GM18873 (cell line): ENCODE measurements around the gene KRT85.

ENCODE experiments used
- ATAC-seq: cut with Tn5 transposase; IDR thresholded peaks from one replicate; pipeline ENCODE4 v1.9.1; 2021; ENCODE audit warnings: mild to moderate bottlenecking, moderate library complexity, moderate number of reproducible peaks; ENCODE audit not compliant: unreplicated experiment, low FRiP score

The KRT85 gene

DNA sequence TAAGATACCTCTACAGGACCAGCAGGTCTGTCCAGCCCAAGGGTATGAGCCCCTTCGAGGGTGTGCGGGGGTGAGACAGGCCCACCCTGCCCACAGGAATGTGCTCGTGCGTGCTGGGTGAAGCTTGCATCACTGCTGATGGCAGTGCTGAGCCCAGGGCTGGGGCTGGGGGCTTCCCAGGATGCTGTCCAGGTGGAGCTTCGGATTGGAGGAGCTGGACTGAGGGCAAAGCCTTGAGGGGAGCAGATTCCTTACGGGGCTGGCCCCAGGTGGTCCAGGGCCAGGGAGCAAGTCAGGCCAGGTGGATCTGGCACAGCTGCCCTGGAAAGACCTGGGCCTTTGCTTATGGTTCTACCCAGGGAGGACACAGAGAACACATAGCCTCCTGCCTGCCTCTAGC lies 2.5 kb upstream of the KRT85 start:
- no peak for ATAC-seq

DNA sequence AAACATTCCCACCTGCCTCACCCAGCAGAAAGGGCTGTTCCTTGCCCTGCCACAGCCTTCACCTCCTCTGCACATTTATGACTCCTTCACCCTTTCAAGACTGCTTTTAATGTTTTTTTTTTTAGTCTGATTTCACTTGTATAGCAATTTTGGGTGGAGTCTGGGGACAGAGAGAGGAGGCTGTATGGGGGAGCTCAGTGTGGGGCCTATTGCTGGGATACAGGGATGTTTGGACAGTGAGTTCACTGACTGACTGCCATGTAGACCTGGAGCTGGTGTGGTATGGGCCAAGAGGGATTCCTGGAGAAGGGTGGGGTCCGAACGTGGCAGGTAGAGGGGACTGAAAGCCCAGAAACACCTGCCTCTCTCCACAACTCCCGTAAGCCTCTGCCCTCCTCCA lies 1.9 kb upstream of the KRT85 start:
- no peak for ATAC-seq

DNA sequence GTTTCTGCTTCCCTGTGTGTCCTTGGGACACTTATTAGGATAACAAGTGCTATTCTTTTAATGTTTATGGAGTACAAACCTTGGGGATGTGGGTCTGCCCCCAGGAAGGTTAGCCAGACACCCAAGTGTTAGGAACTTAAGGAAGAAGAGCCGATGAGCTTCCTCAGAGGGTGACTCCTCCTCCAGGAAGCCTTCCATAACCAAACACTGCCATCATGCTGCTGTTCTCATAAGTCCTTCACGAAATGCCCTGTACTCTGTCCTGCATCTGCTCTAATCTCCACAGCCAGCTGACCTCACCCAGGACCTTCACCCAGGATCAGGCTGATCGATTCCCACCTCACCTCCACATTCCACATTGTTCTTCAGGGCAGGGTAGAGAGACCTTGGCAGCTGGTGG lies 1.2 kb upstream of the KRT85 start:
- no peak for ATAC-seq

DNA sequence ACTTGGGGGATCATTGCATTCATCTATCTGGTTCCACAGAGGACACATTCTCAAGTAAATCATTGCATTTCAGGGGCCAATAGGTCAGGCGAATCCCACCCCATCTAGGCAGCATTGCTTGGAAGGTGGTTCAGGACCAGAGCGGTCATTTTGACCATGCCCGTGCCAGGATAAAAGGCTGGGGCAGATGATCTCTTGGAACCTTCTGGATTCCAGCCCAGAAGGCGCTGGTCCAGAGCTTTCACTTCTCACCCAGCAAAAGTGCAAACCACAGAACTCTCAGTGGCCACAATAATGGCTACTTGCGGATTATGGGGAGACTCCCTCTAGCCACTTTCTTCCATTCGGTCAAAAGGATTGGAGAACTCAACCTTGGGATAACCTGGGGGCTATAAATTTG lies 595 bp upstream of the KRT85 start:
- ATAC-seq = no peak

DNA sequence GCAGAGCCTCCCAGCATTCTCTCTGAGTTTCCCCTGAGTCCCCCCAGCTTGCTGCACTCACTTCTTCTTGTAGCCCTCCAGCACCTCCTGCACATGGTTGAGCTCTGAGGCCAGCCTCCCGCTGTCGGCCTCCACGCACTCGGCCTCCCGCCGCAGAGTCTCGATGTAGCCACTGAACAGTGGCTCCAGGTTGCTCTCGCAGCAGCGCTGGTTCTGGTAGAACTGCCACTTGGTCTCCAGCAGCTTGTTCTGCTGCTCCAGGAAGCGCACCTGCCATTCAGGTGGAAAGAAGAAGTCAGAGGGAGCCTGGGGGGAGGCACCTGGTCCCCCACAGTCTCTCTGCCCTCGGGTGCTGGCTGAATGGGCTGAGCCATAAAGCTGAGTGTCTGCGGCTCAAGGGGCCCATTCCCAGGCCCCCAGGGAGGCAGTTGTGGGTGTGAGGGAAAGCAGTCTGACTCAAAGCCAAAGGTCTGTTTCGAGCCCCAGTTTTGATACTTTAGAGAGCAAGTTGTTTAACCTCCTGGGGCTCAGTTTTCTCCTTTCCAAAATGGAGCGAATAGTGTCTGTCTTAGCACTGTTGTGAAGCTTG lies 2.3 kb downstream of the KRT85 start:
- no peak for ATAC-seq

DNA sequence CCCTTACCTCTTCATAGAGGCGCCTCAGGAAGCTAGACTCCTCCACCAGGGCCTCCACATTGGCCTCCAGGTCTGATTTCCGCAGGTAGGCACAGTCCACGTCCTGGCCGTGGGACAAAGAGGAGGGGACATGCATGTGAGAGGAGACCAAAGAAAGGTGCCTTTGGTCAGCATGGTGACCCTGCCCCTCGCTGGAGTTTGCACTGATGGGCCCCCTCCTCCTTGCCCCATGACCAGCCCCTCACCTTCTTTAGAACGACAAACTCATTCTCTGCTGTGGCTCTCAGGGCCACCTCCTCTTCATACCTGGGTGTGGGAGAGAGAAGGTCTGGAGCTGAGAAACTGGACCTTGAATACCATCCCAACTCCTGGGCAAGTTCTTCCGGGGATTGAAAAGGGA lies 3.2 kb downstream of the KRT85 start:
- ATAC-seq = no peak

DNA sequence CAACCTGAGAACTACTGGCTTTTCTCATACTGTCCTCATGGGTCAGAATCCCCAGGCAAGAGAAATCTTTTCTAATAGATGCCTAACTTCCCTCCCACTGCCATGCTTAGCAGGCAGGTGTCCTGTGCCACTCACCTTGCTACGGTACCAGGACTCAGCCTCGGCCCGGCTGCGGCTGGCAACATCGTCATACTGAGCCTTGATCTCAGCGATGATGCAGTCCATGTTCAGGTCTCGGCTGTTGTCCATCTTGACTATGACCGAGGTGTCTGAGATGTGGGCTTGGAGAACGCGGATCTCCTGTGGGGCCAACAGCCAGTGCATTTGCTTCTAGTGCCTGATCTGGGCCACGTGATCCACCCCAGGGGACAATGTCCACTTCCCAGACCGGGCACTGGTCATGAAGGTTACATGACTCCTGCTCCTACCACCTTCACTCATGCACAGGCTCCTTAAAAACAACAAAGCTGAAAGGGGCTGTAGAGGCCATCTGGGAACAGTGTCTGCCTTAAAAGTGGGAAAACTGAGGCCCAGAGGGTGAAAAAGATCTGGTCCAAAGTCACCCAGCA lies 4.1 kb downstream of the KRT85 start:
- ATAC-seq = no peak

DNA sequence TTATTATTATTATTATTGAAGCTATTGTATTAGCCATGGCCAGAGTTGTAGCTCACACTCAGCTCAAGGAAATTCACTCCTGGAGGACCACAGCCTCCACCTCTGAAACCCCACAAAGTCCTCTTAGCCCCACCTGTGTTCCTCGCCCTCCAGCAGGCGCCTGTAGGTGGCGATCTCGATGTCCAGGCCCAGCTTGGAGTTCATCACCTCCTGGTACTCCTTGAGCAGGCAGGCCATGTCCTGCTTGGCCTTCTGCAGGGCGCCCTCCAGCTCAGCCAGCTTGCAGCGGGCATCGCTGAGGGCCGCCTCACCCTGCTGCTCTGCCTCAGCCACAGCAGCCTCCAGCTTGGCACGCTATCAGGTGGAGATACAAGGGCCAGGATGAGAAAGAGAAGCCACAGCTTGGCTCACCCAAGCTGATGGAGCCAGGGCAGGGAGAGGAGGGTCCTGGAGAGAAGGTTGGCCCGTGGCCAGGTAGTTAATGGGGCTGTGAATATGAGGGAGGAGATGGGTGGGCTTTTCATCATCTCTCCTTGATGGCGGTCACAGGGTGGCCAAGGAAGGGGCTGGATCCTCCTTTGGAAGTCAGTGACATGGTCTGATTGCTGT lies 5.1 kb downstream of the KRT85 start:
- no peak for ATAC-seq

DNA sequence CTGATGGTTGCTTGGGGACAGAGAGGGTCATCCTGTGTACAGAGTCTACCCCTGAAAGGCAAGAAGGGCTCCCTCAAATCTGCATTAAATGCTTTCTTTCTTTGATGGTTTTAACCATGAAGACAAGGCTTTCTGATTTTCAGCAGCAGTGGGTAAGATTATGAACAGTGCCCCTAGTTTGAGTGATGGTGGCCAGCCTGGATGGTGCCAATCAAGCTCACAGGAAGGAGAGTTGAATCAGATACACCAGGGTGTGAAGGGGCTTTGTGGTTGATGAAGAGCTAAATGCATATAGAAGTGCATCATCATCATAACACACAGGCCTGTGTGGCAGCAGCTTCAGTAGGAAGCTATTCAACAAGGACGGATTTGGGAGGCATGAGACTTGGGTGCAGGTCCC lies 5.7 kb downstream of the KRT85 start:
- ATAC-seq = no peak

DNA sequence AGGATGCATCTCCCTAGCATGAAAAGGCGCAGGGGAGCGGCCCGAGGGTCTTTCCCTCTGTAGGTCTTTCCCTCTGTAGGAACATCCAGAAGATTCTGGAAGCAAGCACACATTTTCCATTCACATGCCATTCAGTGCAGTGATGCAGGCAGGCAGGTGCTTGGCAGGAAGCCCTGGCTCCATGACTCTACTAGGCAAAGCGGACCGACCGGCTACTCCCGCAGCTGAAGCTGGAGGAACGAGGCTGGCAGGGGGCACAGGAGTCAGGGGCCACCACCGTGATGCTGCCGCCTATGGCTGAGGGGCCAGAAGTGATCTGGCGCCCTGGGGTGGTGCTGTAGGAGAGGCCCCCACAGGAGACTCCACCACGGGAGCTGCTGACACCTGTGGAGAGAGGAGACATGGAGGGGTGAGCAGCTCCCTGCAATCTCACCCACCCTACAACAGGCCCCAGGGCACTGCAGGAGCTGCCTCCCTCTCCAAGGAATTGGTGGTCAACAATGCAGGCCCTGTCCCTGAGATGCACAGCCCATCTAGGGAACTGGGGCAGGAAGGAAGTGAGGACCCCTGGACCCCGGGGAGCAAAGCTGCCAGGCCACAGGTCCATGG lies 6.5 kb downstream of the KRT85 start:
- ATAC-seq = no peak

DNA sequence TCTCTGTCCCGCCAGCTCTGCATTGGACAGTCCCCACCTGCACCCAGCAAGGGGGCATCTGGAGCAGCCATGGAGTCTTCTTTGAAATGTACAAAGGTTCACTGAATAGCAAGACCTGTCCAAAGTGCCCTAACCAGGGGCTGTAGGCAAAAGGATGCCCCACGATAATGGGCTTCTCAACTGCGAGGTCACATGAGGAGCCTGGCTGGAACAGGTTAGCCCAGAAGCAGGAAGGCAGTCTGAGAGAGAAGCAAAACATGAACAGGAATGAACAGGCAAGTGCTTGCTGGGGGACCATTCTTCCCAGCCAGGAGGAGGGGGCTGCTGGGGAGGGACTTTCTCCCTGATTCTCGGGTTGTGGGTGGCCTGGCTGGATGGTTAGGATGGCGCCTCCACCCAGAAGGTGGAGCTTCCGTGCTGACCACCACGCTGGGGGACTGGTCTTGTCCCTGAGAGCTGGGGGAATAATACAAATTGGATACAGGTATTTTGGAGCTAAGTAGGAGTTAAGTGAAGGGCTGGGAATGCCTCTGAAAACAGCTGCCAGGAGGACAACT lies 7.1 kb downstream of the KRT85 start:
- ATAC-seq = no peak

DNA sequence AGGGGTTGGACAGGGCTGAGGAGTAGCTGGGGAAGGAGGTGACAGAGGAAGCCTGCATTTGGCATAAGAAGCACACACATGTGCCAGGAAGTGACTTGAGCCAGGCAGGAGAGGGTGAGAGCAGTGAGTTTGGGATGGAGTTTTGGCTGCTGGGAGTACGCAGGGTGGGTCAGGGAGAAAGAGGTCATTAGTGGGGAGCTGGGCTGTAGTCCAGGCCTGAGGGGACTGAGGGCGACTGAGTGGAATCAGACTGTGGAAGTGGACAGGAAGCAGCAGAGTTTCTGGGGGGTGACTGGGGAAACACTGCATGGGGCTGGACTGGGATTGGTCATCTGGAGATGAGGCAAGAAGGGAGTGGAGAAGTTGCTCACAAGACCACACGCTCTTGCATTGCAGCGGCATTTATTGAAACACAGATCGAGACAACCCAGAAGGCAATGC lies 7.6 kb downstream of the KRT85 start:
- ATAC-seq = no peak

DNA sequence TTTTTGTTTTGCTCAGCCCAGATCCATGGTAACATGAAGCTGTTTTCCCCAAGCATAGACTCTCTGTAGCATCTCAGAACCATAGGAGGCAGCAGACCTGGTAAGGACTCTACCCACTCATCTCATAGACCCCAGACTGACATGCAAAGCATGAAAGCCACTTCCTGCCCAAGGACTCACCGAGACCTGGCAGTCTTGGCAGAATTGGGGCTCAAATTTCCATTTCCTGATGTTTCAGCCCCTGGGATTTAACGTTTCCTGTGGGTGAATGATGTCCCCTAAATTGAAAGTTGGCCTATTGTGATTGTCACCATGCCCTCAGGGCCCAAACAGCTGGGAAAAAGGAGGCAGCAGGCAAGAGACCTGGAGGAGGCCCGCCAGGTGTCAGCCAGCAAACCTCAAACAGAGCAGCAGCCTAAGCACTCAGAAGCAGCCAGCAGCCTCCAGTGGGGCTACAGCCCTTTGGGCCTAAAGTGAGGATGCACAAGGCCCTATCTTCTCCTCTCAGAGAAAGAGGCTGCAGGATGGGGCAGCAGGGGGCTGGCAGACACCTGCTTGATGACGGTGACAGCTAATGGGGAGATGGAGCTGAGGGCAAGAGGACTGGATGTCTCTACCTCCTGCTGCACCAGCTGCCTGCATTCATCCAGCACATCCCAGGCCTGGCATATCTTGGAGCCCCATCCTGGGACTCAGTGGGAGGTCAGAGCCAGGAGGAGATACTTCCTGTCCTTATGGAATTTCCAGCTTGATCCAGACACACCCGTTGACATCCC lies 8.5 kb downstream of the KRT85 start:
- ATAC-seq = peak; percentile 89

DNA sequence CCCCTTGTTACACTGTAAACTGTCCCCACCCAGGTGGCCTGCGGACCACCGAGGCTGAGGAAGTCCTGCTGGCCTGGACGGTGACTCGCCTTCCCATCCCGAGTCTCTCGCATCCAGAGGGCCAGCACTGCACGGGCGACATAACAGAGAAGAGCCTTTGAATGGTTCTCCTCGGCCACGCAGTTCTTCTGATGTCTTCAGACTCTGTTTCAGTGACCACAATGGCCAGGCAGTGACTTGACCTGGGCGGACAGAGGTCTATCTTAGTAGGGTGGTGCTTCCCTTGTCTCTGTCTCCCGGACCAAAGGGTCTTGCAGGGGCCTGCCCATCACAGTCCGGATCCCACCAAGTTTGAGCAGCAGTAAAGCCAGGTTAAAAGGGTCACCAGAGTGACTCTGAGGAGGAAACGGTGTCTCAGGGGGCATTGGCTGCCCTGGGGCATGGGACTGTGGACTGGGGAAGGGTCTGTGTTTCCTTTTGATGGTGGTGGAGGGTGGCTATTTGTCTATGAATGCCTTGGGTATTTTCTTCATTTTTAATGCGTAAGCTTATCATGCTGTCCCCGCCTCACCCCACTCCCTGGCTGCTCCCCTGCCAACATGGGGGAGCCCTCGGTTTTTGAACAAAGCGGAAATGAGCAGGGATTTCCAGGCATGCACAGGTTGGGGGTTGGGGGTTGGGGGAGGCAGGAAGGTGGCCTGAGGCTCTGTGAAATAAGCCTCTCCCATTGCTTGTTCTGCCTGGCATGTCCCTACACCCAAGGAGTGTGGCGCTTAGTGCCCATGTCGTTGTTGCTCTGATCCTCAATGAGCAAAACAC lies 10.3 kb downstream of the KRT85 start:
- no peak for ATAC-seq

DNA sequence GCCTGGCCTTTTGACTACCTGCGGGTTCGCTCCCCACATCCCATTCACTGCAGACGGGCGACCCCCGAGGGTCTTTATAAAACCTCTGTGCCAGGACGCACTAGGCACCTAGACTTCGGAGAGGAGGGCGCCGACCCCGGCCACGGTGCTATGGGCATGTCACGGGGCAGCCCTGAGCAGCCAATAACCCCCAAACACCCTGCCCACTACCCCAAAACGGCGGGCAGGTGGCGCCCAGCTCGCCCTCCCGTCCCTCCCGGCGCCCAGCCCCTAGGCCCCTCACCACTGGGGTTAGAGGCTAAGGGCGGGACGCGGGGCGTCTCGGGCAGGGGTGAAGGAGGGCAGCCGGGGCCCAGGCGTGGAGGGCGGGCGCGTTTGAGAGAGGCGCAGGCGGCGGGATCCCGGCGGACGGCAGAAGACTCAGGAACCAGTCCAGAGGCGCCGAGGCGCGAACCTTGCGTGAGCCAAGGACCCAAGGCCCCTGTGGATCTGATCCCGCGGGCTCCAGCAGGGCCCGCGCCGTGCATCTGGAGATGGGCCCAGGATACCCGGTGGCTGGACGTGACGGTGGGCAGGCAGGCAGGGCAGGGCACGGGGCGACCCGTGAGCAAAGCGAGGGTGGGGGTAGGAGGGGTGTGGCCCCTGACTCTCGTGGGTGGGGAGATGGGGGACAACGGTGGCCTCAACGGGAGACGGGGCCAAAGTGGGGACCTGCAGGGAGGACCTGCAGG lies 11.1 kb downstream of the KRT85 start:
- ATAC-seq = no peak

DNA sequence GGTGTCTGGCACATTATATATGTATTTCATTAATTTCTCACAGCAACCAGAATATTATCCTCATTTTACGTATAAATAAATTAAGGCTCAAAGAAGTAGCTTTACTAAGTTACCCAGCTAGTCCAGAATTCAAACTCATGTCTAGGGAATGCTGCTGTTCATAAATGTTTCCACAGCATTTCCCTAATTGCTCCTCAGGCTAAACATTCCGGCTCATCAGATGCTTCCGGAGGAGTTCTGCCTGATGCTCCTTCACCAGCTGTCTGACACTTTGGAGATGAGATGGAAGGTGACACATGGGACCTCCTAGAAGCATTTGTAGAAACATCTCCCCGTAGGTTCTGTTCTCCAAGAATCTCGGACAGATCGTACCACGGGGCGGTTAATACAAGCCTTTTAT lies 12.1 kb downstream of the KRT85 start:
- ATAC-seq = no peak

DNA sequence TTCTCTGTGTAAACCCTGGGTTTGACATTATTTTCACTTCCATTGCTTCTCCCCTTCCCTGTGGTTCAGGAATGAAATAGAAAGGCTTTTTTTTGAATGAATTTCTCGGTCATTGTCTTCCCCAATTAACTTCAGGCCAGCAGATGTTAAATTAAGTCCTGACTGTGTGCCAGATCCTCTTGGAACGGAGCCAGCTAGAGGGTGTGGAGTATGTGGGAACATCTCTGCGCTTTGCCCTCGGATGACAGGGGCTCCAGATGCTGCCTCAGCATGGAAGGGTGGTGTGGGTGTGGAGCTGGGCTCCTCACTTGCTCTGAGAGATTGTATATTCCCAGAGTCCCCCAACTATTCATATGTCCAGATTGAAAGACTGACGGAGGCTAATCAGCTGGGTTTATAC lies 13.1 kb downstream of the KRT85 start:
- no peak for ATAC-seq

DNA sequence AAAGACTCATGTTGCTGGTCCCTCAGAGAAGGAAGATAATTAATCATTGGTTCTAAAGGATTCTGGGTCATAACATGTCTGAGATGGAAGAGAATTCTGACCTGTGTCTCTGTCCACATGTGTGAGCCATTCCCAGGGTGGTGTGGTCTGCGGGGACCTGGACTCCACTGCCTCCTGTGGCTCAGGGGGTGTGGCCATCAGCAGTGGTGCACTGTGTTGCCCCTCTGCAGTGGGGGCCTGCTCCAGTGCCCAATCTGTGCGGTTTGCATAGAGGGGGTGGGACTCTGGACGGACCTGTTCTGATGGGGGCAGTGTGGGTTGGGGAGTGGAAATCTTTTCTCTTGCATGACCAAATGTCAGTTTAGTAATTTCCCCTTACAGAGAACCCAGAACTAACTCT lies 13.5 kb downstream of the KRT85 start:
- no peak for ATAC-seq

DNA sequence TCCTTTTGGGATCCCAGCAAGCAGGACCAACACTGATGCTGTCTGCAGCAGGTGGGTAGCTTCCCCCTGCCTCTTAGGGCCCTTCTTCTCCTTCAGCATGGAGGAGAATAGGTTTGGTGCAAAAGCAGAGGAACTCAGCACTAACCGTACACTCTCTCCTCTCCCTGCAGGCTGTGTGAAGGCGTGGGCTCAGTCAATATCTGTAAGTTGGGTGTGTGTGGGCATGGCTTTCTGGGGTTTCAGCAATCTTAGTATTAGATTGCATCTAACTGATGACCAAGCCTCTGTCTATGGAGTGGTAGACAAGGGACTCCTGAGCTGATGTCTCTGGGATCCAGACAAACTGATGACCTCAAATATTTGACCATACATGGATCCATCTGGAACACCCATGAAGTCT lies 14.3 kb downstream of the KRT85 start:
- no peak for ATAC-seq
